GM19351 (cell line): ENCODE results near the gene CTIF.
A peak's percentile ranks its signal among the peaks of the same experiment; 100 is the strongest.
"Not testable (repeated sequence)": the region's sequence is repeated elsewhere in the genome, so short reads cannot be mapped to it uniquely, and the experiment has no call there.

Source experiments
- ATAC-seq: cut with Tn5 transposase; IDR thresholded peaks from one replicate; pipeline ENCODE4 v1.9.1; 2021; ENCODE audit warnings: mild to moderate bottlenecking, moderate library complexity; ENCODE audit not compliant: unreplicated experiment

CTIF gene

GRCh38 chr18:48699761-48700160, 160.9 kb downstream of the CTIF start:
- no peak for ATAC-seq

- no peak for ATAC-seq
These were observed 161.6 kb downstream of the CTIF start for GRCh38 chr18:48700446-48700845.

- ATAC-seq, result no peak
These were observed 163.7 kb downstream of the CTIF start for GRCh38 chr18:48702346-48703027.

- ATAC-seq, result no peak
These were observed 164.2 kb downstream of the CTIF start for GRCh38 chr18:48703028-48703386.

- no peak for ATAC-seq
These were observed 164.6 kb downstream of the CTIF start for GRCh38 chr18:48703418-48703817.

- no peak for ATAC-seq
These were observed 166.2 kb downstream of the CTIF start for GRCh38 chr18:48705043-48705442.

GRCh38 chr18:48705531-48705930, 166.7 kb downstream of the CTIF start:
- no peak for ATAC-seq

GRCh38 chr18:48706731-48707130, 167.9 kb downstream of the CTIF start:
- no peak for ATAC-seq

- ATAC-seq, result no peak
These were observed 168.9 kb downstream of the CTIF start for GRCh38 chr18:48707636-48708296.

- ATAC-seq, result no peak
These were observed 170.0 kb downstream of the CTIF start for GRCh38 chr18:48708807-48709206.

- ATAC-seq, result no peak
These were observed 170.7 kb downstream of the CTIF start for GRCh38 chr18:48709371-48710062.

- ATAC-seq, result peak; percentile 47
These were observed 173.0 kb downstream of the CTIF start for GRCh38 chr18:48711651-48712486.

GRCh38 chr18:48713309-48713708, 174.5 kb downstream of the CTIF start:
- ATAC-seq, result no peak

GRCh38 chr18:48714873-48715272, 176.0 kb downstream of the CTIF start:
- ATAC-seq, result no peak

- no peak for ATAC-seq
These were observed 177.0 kb downstream of the CTIF start for GRCh38 chr18:48715711-48716361.

- not testable (repeated sequence) for ATAC-seq
These were observed 178.4 kb downstream of the CTIF start for GRCh38 chr18:48717227-48717626.

- ATAC-seq, result no peak
These were observed 179.6 kb downstream of the CTIF start for GRCh38 chr18:48718251-48718959.

GRCh38 chr18:48719388-48719787, 180.6 kb downstream of the CTIF start:
- no peak for ATAC-seq

GRCh38 chr18:48719974-48720654, 181.3 kb downstream of the CTIF start:
- no peak for ATAC-seq

GRCh38 chr18:48720655-48721025, 181.8 kb downstream of the CTIF start:
- ATAC-seq, result no peak
